PC-9 (cell line): ENCODE measurements around the gene ISX. TPM values are rescaled to one million over a fixed set of nuclear protein-coding genes. Genes with fewer than 3 reads are reported as not detected.

Experiments
- BruUV-seq: library from RNA; stranded (reverse); fragments of 400-500 nt; replicated peaks from 2 replicates; lab custom pipeline; 2021; lab: Mats Ljungman, UMichigan
- CTCF ChIA-PET: fragments of 300-600 bp; sonication (Branson Sonifier 250); formaldehyde crosslinking; loops from one replicate; lab custom pipeline; 2022; ENCODE audit warnings: antibody characterized with exemption; lab: Charles Lee
- POLR2A ChIA-PET: fragments of 300-600 bp; sonication (Branson Sonifier 250); formaldehyde crosslinking; loops from one replicate; lab custom pipeline; 2022; ENCODE audit warnings: antibody characterized with exemption; ENCODE audit not compliant: unreplicated experiment; lab: Charles Lee
- DNase-seq, 2 experiments: peaks; one replicate each; pipeline versions ENCODE4 v3.0.0 to v3.0.0-alpha.2; 2015 to 2022; ENCODE audit warnings: mixed read lengths in 1 of 2
- H2AFZ ChIP-seq: fragments of 200-600 bp; sonication (generic); 2 replicates; pipeline ENCODE4 v1.8.1; 2017; ENCODE audit warnings: antibody characterized with exemption
- H3F3A ChIP-seq: fragments of 200-600 bp; sonication (generic); 2 replicates; pipeline ENCODE4 v1.8.1; 2017; ENCODE audit warnings: antibody characterized with exemption, mild to moderate bottlenecking, low read depth; ENCODE audit not compliant: insufficient read depth
- H3K27ac ChIP-seq: fragments of 200-600 bp; sonication (generic); 2 replicates; pipeline ENCODE4 v1.6.1; 2016; ENCODE audit warnings: mixed run types
- H3K27me3 ChIP-seq: fragments of 200-600 bp; sonication (generic); 2 replicates; pipeline ENCODE4 v1.6.1; 2016; ENCODE audit warnings: low read depth, mixed run types; ENCODE audit not compliant: insufficient read depth
- H3K36me3 ChIP-seq: fragments of 200-600 bp; sonication (generic); 2 replicates; pipeline ENCODE4 v1.6.1; 2016; ENCODE audit warnings: low read depth, mixed run types
- H3K4me1 ChIP-seq: fragments of 200-600 bp; sonication (generic); replicated peaks from 2 replicates; pipeline ENCODE4 v1.6.1; 2016; ENCODE audit warnings: mixed run types; ENCODE audit not compliant: insufficient read depth
- H3K4me2 ChIP-seq: fragments of 200-600 bp; sonication (generic); 2 replicates; pipeline ENCODE4 v1.6.1; 2017; ENCODE audit warnings: mixed run types
- H3K4me3 ChIP-seq: fragments of 200-600 bp; sonication (generic); 2 replicates; pipeline ENCODE4 v1.6.1; 2016; ENCODE audit warnings: mixed run types
- H3K79me2 ChIP-seq: fragments of 200-600 bp; sonication (generic); 2 replicates; pipeline ENCODE4 v1.6.1; 2017; ENCODE audit warnings: low read depth, mixed run types
- H3K9me2 ChIP-seq: fragments of 200-600 bp; sonication (generic); 2 replicates; pipeline ENCODE4 v1.8.1; 2017; ENCODE audit warnings: mild to moderate bottlenecking; ENCODE audit not compliant: insufficient read depth
- H3K9me3 ChIP-seq: fragments of 200-600 bp; sonication (generic); 2 replicates; pipeline ENCODE4 v1.8.1; 2016; ENCODE audit warnings: low read depth; ENCODE audit not compliant: insufficient read depth
- H4K20me1 ChIP-seq: fragments of 200-600 bp; sonication (generic); 2 replicates; pipeline ENCODE4 v1.8.1; 2017; ENCODE audit not compliant: insufficient read depth
- CTCF ChIP-seq: fragments of 200-600 bp; sonication (generic); conservative IDR thresholded peaks from 2 replicates; pipeline ENCODE4 v1.6.1; 2017; ENCODE audit warnings: mixed run types, antibody characterized with exemption, mild to moderate bottlenecking, moderate library complexity
- EZH2 ChIP-seq: fragments of 200-600 bp; sonication (generic); IDR thresholded peaks from 2 replicates; pipeline ENCODE4 v1.8.0; 2017; ENCODE audit warnings: antibody characterized with exemption, low read depth
- intact Hi-C: fragments of 100-400 bp; cut with micrococcal nuclease; formaldehyde crosslinking; loops from one replicate; pipeline ENCODE4 v1.10.0; 2022; ENCODE audit not compliant: unreplicated experiment
- total RNA-seq: library from RNA; stranded (reverse); gene quantifications from 2 replicates; pipeline ENCODE4 v1.2.3, GENCODE V29; 2021

The ISX gene
- total RNA-seq, 1 experiment from 2014 or later = not detected

- Histone ChIP-seq H3K9me3 (no peaks in the 10 kb centered on the region), H4K20me1 (no peaks in the 10 kb centered on the region), H3K9me2 (no peaks in the 10 kb centered on the region), H3K4me1 (no peaks in the 10 kb centered on the region), H3K79me2 (no peaks in the 10 kb centered on the region), H3F3A (no peaks in the 10 kb centered on the region), H3K36me3 (no peaks in the 10 kb centered on the region), H3K27me3 (peaks cover 51% of the 10 kb centered on the region), H3K4me3 (no peak overlapping the region), H3K27ac (no peak overlapping the region), H2AFZ (no peak overlapping the region), H3K4me2 (no peak overlapping the region)
- ChIA-PET POLR2A (no interaction called here), CTCF (no interaction called here)
- TF ChIP-seq CTCF (no peak), EZH2 (no peak)
- DNase-seq = no peak
- no TSS peak for BruUV-seq
- intact Hi-C loops = loop anchor here (5.0 kb wide), 3 partner anchors 212 to 1718 kb away; partner anchors contain the start of gene LARGE1
These were observed 45.4 kb upstream of the ISX start for GRCh38 chr22:35020517-35020916.

- no peak for DNase-seq
- Histone ChIP-seq H4K20me1 (no peaks in the 10 kb centered on the region), H3K4me1 (no peaks in the 10 kb centered on the region), H3K79me2 (no peaks in the 10 kb centered on the region), H3K4me2 (no peak overlapping the region), H2AFZ (no peak overlapping the region), H3K4me3 (no peak overlapping the region), H3K27ac (no peak overlapping the region), H3K9me2 (no peaks in the 10 kb centered on the region), H3K9me3 (no peaks in the 10 kb centered on the region), H3K27me3 (peaks cover 45% of the 10 kb centered on the region), H3F3A (no peaks in the 10 kb centered on the region), H3K36me3 (no peaks in the 10 kb centered on the region)
- POLR2A ChIA-PET = no interaction called here
- intact Hi-C loops = loop anchor here (5.0 kb wide), 3 partner anchors 211 to 1719 kb away; partner anchors contain the start of gene LARGE1
- no TSS peak for BruUV-seq
- CTCF ChIA-PET = interaction anchor here (0.6 kb wide), 2 partner anchors 101 to 325 kb away, joined by 3 to 5 read pairs; no protein-coding TSS in a partner anchor
- no peak for TF ChIP-seq CTCF
These were observed 44.8 kb upstream of the ISX start for GRCh38 chr22:35021161-35021560.

- Histone ChIP-seq H3K4me2 (no peak overlapping the region), H2AFZ (no peak overlapping the region), H3K27ac (no peak overlapping the region), H3K27me3 (peaks cover 36% of the 10 kb centered on the region), H3K9me2 (no peaks in the 10 kb centered on the region), H4K20me1 (no peaks in the 10 kb centered on the region), H3K4me1 (no peaks in the 10 kb centered on the region), H3K36me3 (no peaks in the 10 kb centered on the region), H3K79me2 (no peaks in the 10 kb centered on the region), H3K9me3 (no peaks in the 10 kb centered on the region), H3F3A (no peaks in the 10 kb centered on the region), H3K4me3 (no peak overlapping the region)
- DNase-seq = no peak
- intact Hi-C loops = loop anchor here (5.0 kb wide), 3 partner anchors 210 to 1720 kb away; partner anchors contain the start of gene LARGE1
- ChIA-PET POLR2A (no interaction called here), CTCF (no interaction called here)
- BruUV-seq = no TSS peak
- TF ChIP-seq CTCF = no peak
- TF ChIP-seq EZH2 = no peak
These were observed 43.7 kb upstream of the ISX start for GRCh38 chr22:35022291-35022690.
